ENCODE data around the gene LOXL1. TPM values are rescaled to one million over a fixed set of nuclear protein-coding genes. Genes with fewer than 3 reads are reported as not detected.

The LOXL1 gene
- polyA plus RNA-seq, 1 experiment: 92.9 TPM

DNA sequence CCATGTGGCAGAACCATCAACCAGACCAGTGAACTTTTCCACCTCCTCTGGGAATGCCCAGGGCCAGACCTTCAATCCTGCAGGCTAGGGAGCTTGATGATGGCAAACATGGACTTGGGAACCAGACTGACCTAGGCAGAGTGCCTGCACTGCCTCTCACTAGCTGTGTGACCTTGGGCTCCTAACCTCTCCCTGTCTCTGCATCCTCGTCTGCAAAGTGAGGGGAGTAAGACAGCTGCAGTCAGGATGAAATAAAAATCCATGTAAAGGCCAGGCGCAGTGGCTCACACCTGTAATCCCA is 17.5 kb upstream of the LOXL1 start:
- Histone ChIP-seq H3K4me3 (ENCODE audit: low read depth, low read length) (no peak overlapping the region), H3K27me3 (ENCODE audit: control insufficient read depth, insufficient read depth, low read length) (no peaks in the 10 kb centered on the region), H3K36me3 (ENCODE audit: control insufficient read depth, insufficient read depth, low read length) (0 out of 2 replicates have a peak, but pooled peaks cover 2% of the 10 kb centered on the region)
- CTCF ChIA-PET: interaction anchor here (0.6 to 8.5 kb wide), 11 partner anchors 11 to 683 kb away, joined by 3 to 108 read pairs (median 4); partner anchors contain the start of gene TBC1D21
- no peak for DNase-seq (ENCODE audit: low read depth)
- no peak for TF ChIP-seq CTCF (IDR thresholded peaks at IDR 0.05; ENCODE audit: insufficient read depth, low read depth, low read length)
- POLR2A ChIA-PET: no interaction called here

DNA sequence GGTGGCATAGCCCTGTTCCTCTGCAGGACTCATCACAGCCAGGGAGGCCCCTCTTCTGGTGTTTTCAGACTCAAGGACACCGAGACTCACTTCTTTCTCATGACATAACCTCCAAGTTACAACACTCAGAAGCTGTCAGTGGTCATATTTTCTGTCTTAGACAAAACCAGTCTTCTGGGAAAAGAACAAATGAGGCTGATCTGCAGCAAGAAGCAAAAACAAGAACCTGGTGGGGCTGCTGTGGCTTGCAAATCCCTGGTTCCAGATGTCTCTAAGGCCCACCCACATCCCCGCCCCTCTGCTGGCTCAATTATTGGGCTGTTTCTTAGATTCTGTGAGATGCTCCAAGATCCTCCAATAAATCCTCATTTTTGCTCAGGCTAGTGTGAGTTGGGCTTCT is 16.6 kb upstream of the LOXL1 start:
- POLR2A ChIA-PET: no interaction called here
- Histone ChIP-seq H3K36me3 (ENCODE audit: control insufficient read depth, insufficient read depth, low read length) (0 out of 2 replicates have a peak, but pooled peaks cover 2% of the 10 kb centered on the region), H3K27me3 (ENCODE audit: control insufficient read depth, insufficient read depth, low read length) (no peaks in the 10 kb centered on the region), H3K4me3 (ENCODE audit: low read depth, low read length) (no peak overlapping the region)
- no peak for TF ChIP-seq CTCF (IDR thresholded peaks at IDR 0.05; ENCODE audit: insufficient read depth, low read depth, low read length)
- CTCF ChIA-PET: interaction anchor here (0.7 to 8.5 kb wide), 9 partner anchors 10 to 353 kb away, joined by 3 to 108 read pairs (median 6); partner anchors contain the start of gene TBC1D21
- no peak for DNase-seq (ENCODE audit: low read depth)

- ChIA-PET POLR2A (no interaction called here), CTCF (interaction anchor here (0.9 to 8.5 kb wide), 7 partner anchors 9 to 354 kb away, joined by 3 to 108 read pairs (median 4); partner anchors contain the start of gene TBC1D21)
- H3K27me3 ChIP-seq (ENCODE audit: control insufficient read depth, insufficient read depth, low read length): no peaks in the 10 kb centered on the region
- no peak for TF ChIP-seq CTCF (IDR thresholded peaks at IDR 0.05; ENCODE audit: insufficient read depth, low read depth, low read length)
- H3K36me3 ChIP-seq (ENCODE audit: control insufficient read depth, insufficient read depth, low read length): 0 out of 2 replicates have a peak, but pooled peaks cover 2% of the 10 kb centered on the region
- no peak overlapping the region for H3K4me3 ChIP-seq (ENCODE audit: low read depth, low read length)
- DNase-seq (ENCODE audit: low read depth): no peak
These were observed 15.5 kb upstream of the LOXL1 start for GRCh38 chr15:73910522-73911303.

- Histone ChIP-seq H3K27me3 (ENCODE audit: control insufficient read depth, insufficient read depth, low read length) (no peaks in the 10 kb centered on the region), H3K36me3 (ENCODE audit: control insufficient read depth, insufficient read depth, low read length) (0 out of 2 replicates have a peak, but pooled peaks cover 2% of the 10 kb centered on the region), H3K4me3 (ENCODE audit: low read depth, low read length) (no peak overlapping the region)
- DNase-seq (ENCODE audit: low read depth): no peak
- TF ChIP-seq CTCF (IDR thresholded peaks at IDR 0.05; ENCODE audit: insufficient read depth, low read depth, low read length): no peak
- CTCF ChIA-PET: interaction anchor here (0.8 to 8.5 kb wide), 5 partner anchors 7 to 153 kb away, joined by 3 to 108 read pairs (median 5); partner anchors contain the start of gene TBC1D21
- POLR2A ChIA-PET: no interaction called here
These were observed 14.1 kb upstream of the LOXL1 start for GRCh38 chr15:73912030-73912596.

- ChIA-PET CTCF (interaction anchor here (0.7 to 2.0 kb wide), 4 partner anchors 13 to 44 kb away, joined by 3 to 7 read pairs (median 4); no protein-coding TSS in a partner anchor), POLR2A (no interaction called here)
These were observed 12.1 kb upstream of the LOXL1 start for GRCh38 chr15:73914145-73914544.

More at GRCh38 chr15:73914145-73914544, 12.1 kb upstream of the LOXL1 start:
- DNase-seq (ENCODE audit: low read depth): no peak
- Histone ChIP-seq H3K36me3 (ENCODE audit: control insufficient read depth, insufficient read depth, low read length) (peaks cover 2% of the 10 kb centered on the region; the same call in 1 of the 2 replicates), H3K4me3 (ENCODE audit: low read depth, low read length) (no peak overlapping the region), H3K27me3 (ENCODE audit: control insufficient read depth, insufficient read depth, low read length) (no peaks in the 10 kb centered on the region)
- no peak for TF ChIP-seq CTCF (IDR thresholded peaks at IDR 0.05; ENCODE audit: insufficient read depth, low read depth, low read length)
